Measurements from ENCODE around the gene OIP5.
"Not testable (repeated sequence)": the region's sequence is repeated elsewhere in the genome, so short reads cannot be mapped to it uniquely, and the experiment has no call there.

The OIP5 gene

DNA sequence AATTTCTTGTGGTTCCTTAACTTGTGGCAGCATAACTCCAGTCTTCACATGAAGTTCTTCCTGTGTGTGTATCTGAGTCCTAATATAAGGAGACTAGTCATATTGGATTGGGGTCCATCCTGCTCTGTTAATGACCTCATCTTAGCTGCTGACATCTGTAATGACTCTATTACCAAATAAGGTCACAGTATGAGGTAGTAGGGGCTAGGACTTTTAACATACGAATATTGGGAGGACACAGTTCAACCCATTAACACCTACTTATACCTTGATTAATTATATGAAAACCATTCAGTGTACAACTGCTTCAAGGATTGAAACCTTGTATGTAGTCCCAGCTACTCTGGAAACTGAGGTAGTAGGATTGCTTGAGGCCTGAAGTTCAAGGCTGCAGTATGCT lies 43.9 kb downstream of the OIP5 start:
- no peak for DNase-seq (ENCODE audit: low spot score)
- CTCF ChIA-PET: interaction anchor here (0.6 kb wide), 1 partner anchor 31 kb away, joined by 3 read pairs; no protein-coding TSS in a partner anchor
- no peak overlapping the region for H3K27ac ChIP-seq
- TF ChIP-seq, protein P1, sequence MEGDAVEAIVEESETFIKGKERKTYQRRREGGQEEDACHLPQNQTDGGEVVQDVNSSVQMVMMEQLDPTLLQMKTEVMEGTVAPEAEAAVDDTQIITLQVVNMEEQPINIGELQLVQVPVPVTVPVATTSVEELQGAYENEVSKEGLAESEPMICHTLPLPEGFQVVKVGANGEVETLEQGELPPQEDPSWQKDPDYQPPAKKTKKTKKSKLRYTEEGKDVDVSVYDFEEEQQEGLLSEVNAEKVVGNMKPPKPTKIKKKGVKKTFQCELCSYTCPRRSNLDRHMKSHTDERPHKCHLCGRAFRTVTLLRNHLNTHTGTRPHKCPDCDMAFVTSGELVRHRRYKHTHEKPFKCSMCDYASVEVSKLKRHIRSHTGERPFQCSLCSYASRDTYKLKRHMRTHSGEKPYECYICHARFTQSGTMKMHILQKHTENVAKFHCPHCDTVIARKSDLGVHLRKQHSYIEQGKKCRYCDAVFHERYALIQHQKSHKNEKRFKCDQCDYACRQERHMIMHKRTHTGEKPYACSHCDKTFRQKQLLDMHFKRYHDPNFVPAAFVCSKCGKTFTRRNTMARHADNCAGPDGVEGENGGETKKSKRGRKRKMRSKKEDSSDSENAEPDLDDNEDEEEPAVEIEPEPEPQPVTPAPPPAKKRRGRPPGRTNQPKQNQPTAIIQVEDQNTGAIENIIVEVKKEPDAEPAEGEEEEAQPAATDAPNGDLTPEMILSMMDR (conservative IDR thresholded peaks at IDR 0.05; ENCODE audit: low read depth): no peak
- POLR2A ChIA-PET (ENCODE audit: low non-redundant PET): no interaction called here

DNA sequence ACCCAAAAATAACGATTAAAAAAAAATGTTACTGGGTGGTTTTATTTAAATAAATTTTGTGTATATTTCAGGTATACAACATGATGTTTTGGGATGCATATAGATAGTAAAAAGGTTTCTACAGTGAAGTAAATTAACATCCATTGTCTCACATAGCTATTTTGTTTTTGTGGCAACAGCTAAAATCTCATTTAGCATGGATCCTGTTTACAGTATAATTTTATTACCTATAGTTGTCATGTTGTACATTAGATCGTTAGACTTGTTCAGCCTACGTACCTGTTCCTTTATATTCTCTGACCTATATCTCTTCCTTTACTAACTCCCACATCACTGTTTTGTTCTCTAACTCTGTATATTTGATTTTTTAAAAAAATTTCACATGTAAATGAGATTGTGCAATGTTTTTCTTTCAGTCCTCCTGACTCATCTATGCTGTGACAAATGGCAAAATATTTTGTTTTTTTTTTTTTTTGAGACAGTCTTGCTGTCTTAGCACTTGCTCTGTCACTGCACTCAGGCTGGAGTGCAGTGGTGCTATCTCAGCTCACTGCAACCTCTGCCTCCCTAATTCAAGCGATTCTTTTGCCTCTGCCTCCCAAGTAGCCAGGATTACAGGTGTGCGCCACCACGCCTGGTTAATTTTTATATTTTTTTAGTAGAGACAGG lies 45.6 kb downstream of the OIP5 start:
- ChIA-PET CTCF (interaction anchor here (0.5 to 0.7 kb wide), 2 partner anchors 10 to 254 kb away, joined by 3 to 4 read pairs; no protein-coding TSS in a partner anchor), POLR2A (ENCODE audit: low non-redundant PET) (no interaction called here)

DNA sequence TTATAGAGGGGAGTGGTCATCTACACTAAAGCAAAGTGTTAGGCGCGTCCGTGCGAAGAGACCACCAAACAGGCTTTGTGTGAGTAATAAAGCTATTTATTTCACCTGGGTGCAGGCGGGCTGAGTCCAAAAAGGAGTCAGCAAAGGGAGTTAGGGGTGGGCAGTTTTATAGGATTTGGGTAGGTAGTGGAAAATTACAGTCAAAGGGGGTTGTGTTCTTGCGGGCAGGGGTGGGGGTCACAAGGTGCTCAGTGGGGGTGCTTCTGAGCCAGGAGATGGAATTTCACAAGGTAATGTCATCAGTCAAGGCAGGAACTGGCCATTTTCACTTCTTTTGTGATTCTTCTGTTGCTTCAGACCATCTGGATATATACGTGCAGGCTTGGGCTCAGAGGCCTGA lies 47.1 kb downstream of the OIP5 start:
- TF ChIP-seq, protein P1 (conservative IDR thresholded peaks at IDR 0.05; ENCODE audit: low read depth): no peak
- H3K27ac ChIP-seq: peak overlapping the region; percentile 32; the same call in 1 of the 2 replicates
- DNase-seq (ENCODE audit: low spot score): no peak
- CTCF ChIA-PET: no interaction called here
- POLR2A ChIA-PET (ENCODE audit: low non-redundant PET): no interaction called here

More for the DNA sequence above, 45.6 kb downstream of the OIP5 start:
- peak overlapping the region; percentile 19; the same call in 1 of the 2 replicates for H3K27ac ChIP-seq
- DNase-seq (ENCODE audit: low spot score): no peak
- TF ChIP-seq, protein P1 (conservative IDR thresholded peaks at IDR 0.05; ENCODE audit: low read depth): no peak

DNA sequence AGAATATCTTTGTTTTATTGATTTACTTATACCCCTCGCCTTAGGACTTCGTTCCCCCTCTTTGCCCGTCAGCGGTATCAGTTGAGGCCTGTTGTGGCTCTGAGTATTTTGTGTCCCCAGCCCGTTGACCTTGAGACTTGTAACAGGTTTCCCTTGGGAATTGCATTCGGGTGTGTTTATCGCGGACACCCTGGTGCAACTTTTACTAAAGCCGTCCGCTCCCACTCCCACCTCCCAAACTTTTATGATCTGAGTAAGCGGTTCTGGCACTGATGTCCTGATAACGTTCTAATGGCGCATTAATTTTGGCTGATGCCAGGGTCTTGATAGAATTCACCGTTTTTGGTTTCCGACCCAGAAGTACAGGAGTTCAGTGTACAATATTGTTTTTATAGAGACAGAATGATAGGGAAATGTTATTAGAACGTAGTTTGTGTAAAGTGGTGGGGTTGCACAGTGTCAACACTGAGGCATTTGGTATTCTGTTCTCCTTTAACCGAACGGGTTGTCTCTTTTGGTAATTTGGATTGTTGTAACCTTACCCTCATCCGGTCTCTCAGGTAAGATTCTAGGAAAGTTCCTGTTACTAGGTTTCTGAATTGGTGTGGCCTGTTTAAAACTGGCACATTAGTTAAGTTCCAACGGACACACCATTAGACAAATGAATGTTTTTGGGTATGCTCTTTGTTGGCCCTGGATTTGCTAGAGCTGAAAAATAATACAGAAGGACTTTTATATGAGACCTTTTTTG lies 47.8 kb downstream of the OIP5 start:
- peak overlapping the region; percentile 91 for H3K27ac ChIP-seq
- ChIA-PET CTCF (no interaction called here), POLR2A (ENCODE audit: low non-redundant PET) (interaction anchor here (1.0 kb wide), 1 partner anchor 76 kb away, joined by 3 read pairs; no protein-coding TSS in a partner anchor)
- DNase-seq (ENCODE audit: low spot score): peak; percentile 34
- TF ChIP-seq, protein P1 (conservative IDR thresholded peaks at IDR 0.05; ENCODE audit: low read depth): no peak

DNA sequence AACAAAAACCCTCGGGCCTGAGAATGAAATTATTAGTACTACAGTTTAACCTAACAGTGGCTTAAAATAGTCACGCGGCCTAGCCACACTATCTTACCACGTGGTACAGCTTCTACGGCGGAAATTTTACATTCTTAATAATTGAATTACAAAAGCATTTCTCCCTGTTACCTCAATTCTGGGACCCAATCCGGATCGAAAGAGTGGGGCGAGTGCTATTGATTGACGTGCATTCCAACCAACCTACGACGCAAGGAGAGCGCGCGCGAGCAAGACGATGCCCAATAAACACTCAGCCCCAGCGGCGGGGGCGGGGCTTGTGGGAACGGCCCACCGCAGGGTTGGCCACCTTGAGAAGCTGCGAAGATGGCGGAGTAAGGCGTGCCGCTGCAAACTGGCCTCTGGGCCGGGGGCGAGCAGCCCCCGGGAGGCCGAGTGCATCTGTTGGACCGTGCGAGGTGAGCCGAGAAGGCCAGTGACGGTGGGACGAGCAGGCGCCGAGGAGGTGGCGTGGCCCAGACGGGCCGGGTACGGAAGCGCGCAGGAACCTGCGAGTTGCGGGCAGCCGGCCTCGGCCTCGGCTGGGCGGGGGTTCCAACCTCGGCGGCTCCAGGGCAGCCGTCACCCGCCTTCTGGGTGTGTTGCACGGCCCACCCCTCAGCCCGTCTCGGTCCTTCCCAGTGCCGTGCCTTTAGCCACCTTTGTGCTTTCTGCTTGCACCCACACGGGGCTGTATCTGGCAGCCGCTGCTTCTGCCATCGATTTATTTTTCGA lies 48.6 kb downstream of the OIP5 start:
- CTCF ChIA-PET: no interaction called here
- TF ChIP-seq, protein P1 (conservative IDR thresholded peaks at IDR 0.05; ENCODE audit: low read depth): no peak
- H3K27ac ChIP-seq: peak overlapping the region; percentile 91
- POLR2A ChIA-PET (ENCODE audit: low non-redundant PET): interaction anchor here (1.0 kb wide), 1 partner anchor 76 kb away, joined by 3 read pairs; no protein-coding TSS in a partner anchor
- DNase-seq (ENCODE audit: low spot score): peak; percentile 100

DNA sequence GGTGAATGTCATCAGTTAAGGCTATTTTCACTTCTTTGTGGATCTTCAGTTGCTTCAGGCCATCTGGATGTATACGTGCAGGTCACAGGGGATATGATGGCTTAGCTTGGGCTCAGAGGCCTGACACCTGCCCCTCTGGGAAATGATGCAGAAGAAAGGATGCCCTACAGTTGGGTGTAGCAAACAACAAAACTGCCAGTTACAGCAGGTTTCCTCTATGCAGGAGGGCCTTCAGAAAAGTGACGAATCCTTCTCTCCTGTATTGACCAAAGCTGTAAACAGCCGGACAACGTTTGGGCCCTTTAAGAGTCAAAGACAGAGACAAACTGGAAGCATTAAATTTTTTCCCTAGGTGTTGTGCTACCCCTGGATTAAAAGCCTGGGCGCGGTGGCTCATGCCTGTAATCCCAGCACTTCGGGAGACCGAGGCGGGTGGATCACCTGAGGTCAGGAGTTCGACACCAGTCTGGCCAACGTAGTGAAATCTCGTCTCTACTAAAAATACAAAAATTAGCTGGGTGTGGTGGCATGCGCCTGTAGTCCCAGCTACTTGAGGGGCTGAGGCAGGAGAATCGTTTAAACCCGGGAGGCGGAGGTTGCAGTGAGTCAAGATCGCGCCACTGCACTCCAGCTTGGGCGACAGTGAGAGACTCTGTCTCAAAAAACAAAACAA lies 49.3 kb downstream of the OIP5 start:
- POLR2A ChIA-PET (ENCODE audit: low non-redundant PET): interaction anchor here (1.0 kb wide), 1 partner anchor 75 kb away, joined by 3 read pairs; no protein-coding TSS in a partner anchor
- CTCF ChIA-PET; DNase-seq (ENCODE audit: low spot score): not testable (repeated sequence)
- peak overlapping the region; percentile 91 for H3K27ac ChIP-seq

DNA sequence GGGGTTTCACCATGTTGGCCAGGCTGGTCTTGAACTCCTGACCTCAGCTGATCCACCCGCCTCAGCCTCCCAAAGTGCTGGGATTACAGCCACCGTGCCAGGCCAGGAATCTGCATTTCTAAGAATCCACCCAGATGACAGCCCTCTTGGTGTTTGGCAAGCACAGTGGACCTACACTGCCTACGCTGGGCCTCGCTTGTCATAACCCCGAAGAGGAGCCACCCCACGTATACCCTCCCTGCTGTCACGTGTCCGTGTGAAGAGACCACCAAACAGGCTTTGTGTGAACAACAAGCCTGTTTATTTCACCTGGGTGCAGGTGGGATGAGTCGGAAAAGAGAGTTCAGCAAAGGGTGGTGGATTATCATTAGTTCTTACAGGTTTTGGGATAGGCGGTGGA lies 50.0 kb downstream of the OIP5 start:
- DNase-seq (ENCODE audit: low spot score); CTCF ChIA-PET; POLR2A ChIA-PET (ENCODE audit: low non-redundant PET): not testable (repeated sequence)
- H3K27ac ChIP-seq: peak overlapping the region; percentile 91
